Left renal cortex interstitium (tissue), 4 donors: ENCODE data around the gene AGAP9. TPM values are rescaled to one million over a fixed set of nuclear protein-coding genes. Genes with fewer than 3 reads are reported as not detected.
"Not testable (repeated sequence)": the region's sequence is repeated elsewhere in the genome, so short reads cannot be mapped to it uniquely, and the experiment has no call there.

ENCODE experiments used
- DNase-seq, 4 donors: peaks; one replicate each; pipeline ENCODE4 v3.0.0-alpha.2; 2013; ENCODE audit warnings: low read depth in 4 of 4, low spot score in 2 of 4, missing footprints in 1 of 4
- polyA plus RNA-seq, 4 donors: library from polyadenylated mRNA; unstranded; fragments of 120-200 nt; gene quantifications; one replicate each; pipeline ENCODE4 v1.2.1, GENCODE V29; 2013; ENCODE audit not compliant: insufficient read length in 4 of 4

AGAP9 gene
- polyA plus RNA-seq, 4 donors: 6.0 to 15.7 (median 13.6) TPM

- DNase-seq: no peak
Observed at GRCh38 chr10:47458466-47459154, 64.8 kb downstream of the AGAP9 start.

- DNase-seq: no peak
Observed at GRCh38 chr10:47457826-47458225, 65.6 kb downstream of the AGAP9 start.

- DNase-seq: no peak
Observed at GRCh38 chr10:47457528-47457820, 66.0 kb downstream of the AGAP9 start.

GRCh38 chr10:47456794-47457527, 66.5 kb downstream of the AGAP9 start:
- DNase-seq: no peak

GRCh38 chr10:47456079-47456785, 67.2 kb downstream of the AGAP9 start:
- DNase-seq: peak in 3 of 4 donors; percentile 7 to 28 (median 18)

- DNase-seq: not testable (repeated sequence)
Observed at GRCh38 chr10:47455350-47456078, 67.9 kb downstream of the AGAP9 start.

GRCh38 chr10:47454780-47455058, 68.7 kb downstream of the AGAP9 start:
- no peak for DNase-seq

GRCh38 chr10:47454008-47454779, 69.2 kb downstream of the AGAP9 start:
- no peak for DNase-seq

- no peak for DNase-seq
Observed at GRCh38 chr10:47453141-47454007, 70.1 kb downstream of the AGAP9 start.

GRCh38 chr10:47452495-47453140, 70.8 kb downstream of the AGAP9 start:
- DNase-seq: no peak

- no peak for DNase-seq
Observed at GRCh38 chr10:47451998-47452494, 71.4 kb downstream of the AGAP9 start.

Other genes with a start within 250 kb of the AGAP9 start
- 1 to 10 TPM; 1.2 to 3.1 (median 1.8) TPM for gene GDF10, start 223.4 kb downstream of the AGAP9 start, polyA plus RNA-seq
- under 1 TPM in 1 of 4 donors, not detected in 3; 0.11 TPM for gene GDF2, start 201.2 kb downstream of the AGAP9 start, polyA plus RNA-seq
- under 1 TPM; 0.13 to 0.17 (median 0.16) TPM for gene RBP3, start 175.3 kb downstream of the AGAP9 start, polyA plus RNA-seq
- 1 to 10 TPM; 4.1 to 6.8 (median 5.6) TPM for gene ZNF488, start 139.3 kb downstream of the AGAP9 start, polyA plus RNA-seq
- gene ANXA8, start 39.5 kb downstream of the AGAP9 start, polyA plus RNA-seq: under 1 TPM in 1 of 4 donors, not detected in 3; 0.28 TPM
- under 1 TPM in 1 of 4 donors, not detected in 3; 0.43 TPM for gene FAM25G, start 31.9 kb downstream of the AGAP9 start, polyA plus RNA-seq
- 1 to 10 TPM; 1.1 to 3.9 (median 3.2) TPM for gene SYT15B, start 240.0 kb upstream of the AGAP9 start, polyA plus RNA-seq